HCT116 (cell line): ENCODE data around the gene PLXNB3. TPM values are rescaled to one million over a fixed set of nuclear protein-coding genes. Genes with fewer than 3 reads are reported as not detected.
"Not testable (repeated sequence)": the region's sequence is repeated elsewhere in the genome, so short reads cannot be mapped to it uniquely, and the experiment has no call there.

Source experiments
- ATAC-seq: fragments of 200-7000 bp; cut with Tn5 transposase; 2 replicates; pipeline ENCODE4 v1.9.1; 2020; ENCODE audit warnings: mild to moderate bottlenecking, moderate library complexity
- BruUV-seq: library from RNA; stranded (reverse); fragments of 400-500 nt; replicated peaks from 2 replicates; lab custom pipeline; 2021; lab: Mats Ljungman, UMichigan
- CTCF ChIA-PET: fragments of 300-600 bp; sonication (Branson Sonifier 250); formaldehyde crosslinking; loops from one replicate; lab custom pipeline; 2021; ENCODE audit warnings: antibody characterized with exemption; lab: Charles Lee
- POLR2A ChIA-PET: fragments of 300-600, 350-600 bp; sonication (Branson Sonifier 250); formaldehyde crosslinking; loops from one replicate; lab custom pipeline; 2021; ENCODE audit warnings: antibody characterized with exemption; lab: Charles Lee
- RAD21 ChIA-PET, 2 experiments: fragments of 300-600 bp; sonication (Branson Sonifier 250); formaldehyde crosslinking; loops; one replicate each; lab custom pipeline; 2023; ENCODE audit warnings: low total read pairs in 2 of 2; ENCODE audit not compliant: uncharacterized antibody in 2 of 2, unreplicated experiment in 2 of 2, low non-redundant PET in 1 of 2; lab: Charles Lee
- DNase-seq: peaks from one replicate; pipeline ENCODE4 v3.0.0-alpha.2; 2010; ENCODE audit warnings: low read depth, low spot score
- H2AFZ ChIP-seq: fragments of 200-600 bp; shearing (Covaris generic), sonication (generic); 2 replicates; pipeline ENCODE4 v1.6.1; 2017; ENCODE audit warnings: low read depth, mixed run types, mixed read lengths, antibody characterized with exemption, low read length; ENCODE audit not compliant: poor library complexity, severe bottlenecking
- H3K27ac ChIP-seq: 2 replicates; pipeline ENCODE4 v1.5.1; 2012; ENCODE audit warnings: low read depth, low read length
- H3K27me3 ChIP-seq: fragments of 200-600 bp; sonication (generic); 2 replicates; pipeline ENCODE4 v1.6.1; 2016; ENCODE audit warnings: mixed run types, low read length, mixed read lengths; ENCODE audit not compliant: insufficient read depth
- H3K36me3 ChIP-seq, 2 experiments: fragments of 200-500 bp in 1 of 2; fragments of 200-600 bp in 1 of 2; sonication (Bioruptor generic) in 1 of 2; sonication (generic) in 1 of 2; 2 replicates each; pipeline versions ENCODE4 v1.5.1 to v1.6.1; 2014 to 2016; ENCODE audit warnings: low read length in 2 of 2, inconsistent platforms in 1 of 2, mixed read lengths in 1 of 2, mixed run types in 1 of 2; ENCODE audit not compliant: insufficient read depth in 2 of 2, control insufficient read depth in 1 of 2
- H3K4me1 ChIP-seq, 2 experiments: fragments of 200-600 bp in 1 of 2; sonication (generic) in 1 of 2; 2 replicates each; pipeline versions ENCODE4 v1.5.1 to v1.6.1; 2012 to 2017; ENCODE audit warnings: low read length in 2 of 2, inconsistent platforms in 1 of 2, mild to moderate bottlenecking in 1 of 2, mixed read lengths in 1 of 2, mixed run types in 1 of 2, moderate library complexity in 1 of 2; ENCODE audit not compliant: insufficient read depth in 2 of 2, control insufficient read depth in 1 of 2
- H3K4me2 ChIP-seq: fragments of 200-600 bp; sonication (generic); 2 replicates; pipeline ENCODE4 v1.6.1; 2017; ENCODE audit warnings: mixed run types, low read length, mixed read lengths
- H3K4me3 ChIP-seq, 2 experiments: fragments of 200-600 bp in 1 of 2; sonication (generic) in 1 of 2; replicated peaks in 1 of 2; 2 replicates each; pipeline ENCODE4 v1.5.1; 2011 to 2016; ENCODE audit warnings: low read length in 2 of 2, control low read depth in 1 of 2, low read depth in 1 of 2, mild to moderate bottlenecking in 1 of 2, mixed read lengths in 1 of 2, mixed run types in 1 of 2
- H3K79me2 ChIP-seq: fragments of 200-600 bp; sonication (generic); 2 replicates; pipeline ENCODE4 v1.6.1; 2017; ENCODE audit warnings: mild to moderate bottlenecking, mixed run types, low read length, moderate library complexity, mixed read lengths; ENCODE audit not compliant: insufficient read depth
- H3K9ac ChIP-seq: fragments of 200-600 bp; sonication (generic); 2 replicates; pipeline ENCODE4 v1.6.1; 2016; ENCODE audit warnings: low read length, mixed read lengths
- H3K9me2 ChIP-seq: fragments of 200-600 bp; sonication (generic), shearing (Covaris generic); 2 replicates; pipeline ENCODE4 v1.6.1; 2017; ENCODE audit warnings: mixed run types, mild to moderate bottlenecking, moderate library complexity; ENCODE audit not compliant: insufficient read depth
- H3K9me3 ChIP-seq, 2 experiments: fragments of 200-500 bp in 1 of 2; fragments of 200-600 bp in 1 of 2; sonication (Bioruptor generic) in 1 of 2; sonication (generic) in 1 of 2; 2 replicates each; pipeline ENCODE4 v1.6.1; 2014 to 2017; ENCODE audit warnings: low read length in 2 of 2, mixed read lengths in 2 of 2, inconsistent platforms in 1 of 2, low read depth in 1 of 2, mild to moderate bottlenecking in 1 of 2, mixed run types in 1 of 2, moderate library complexity in 1 of 2; ENCODE audit not compliant: control insufficient read depth in 1 of 2, insufficient read depth in 1 of 2
- H4K20me1 ChIP-seq: fragments of 200-600 bp; sonication (generic), shearing (Covaris generic); 2 replicates; pipeline ENCODE4 v1.6.1; 2017; ENCODE audit warnings: mixed run types, mild to moderate bottlenecking, moderate library complexity; ENCODE audit not compliant: insufficient read depth
- ATF3 ChIP-seq: IDR thresholded peaks from 2 replicates; pipeline ENCODE4 v1.6.1; 2012
- CBX3 ChIP-seq: IDR thresholded peaks from 2 replicates; pipeline ENCODE4 v1.6.1; 2012; ENCODE audit warnings: low read depth
- EZH2 ChIP-seq: fragments of 200-600 bp; sonication (generic); IDR thresholded peaks from 2 replicates; pipeline ENCODE4 v1.6.1; 2017; ENCODE audit warnings: antibody characterized with exemption, mixed run types
- EZH2phosphoT487 ChIP-seq: fragments of 200-600 bp; IDR thresholded peaks from 2 replicates; pipeline ENCODE4 v1.6.1; 2018; ENCODE audit warnings: antibody characterized with exemption, borderline replicate concordance
- FOSL1 ChIP-seq: IDR thresholded peaks from 2 replicates; pipeline ENCODE4 v1.6.1; 2012; ENCODE audit warnings: low read depth
- JUND ChIP-seq: IDR thresholded peaks from 2 replicates; pipeline ENCODE4 v1.6.1; 2012
- MAX ChIP-seq: IDR thresholded peaks from 2 replicates; pipeline ENCODE4 v1.6.1; 2012
- POLR2A ChIP-seq: IDR thresholded peaks from 2 replicates; pipeline ENCODE4 v1.7.0; 2011; ENCODE audit warnings: borderline replicate concordance; ENCODE audit not compliant: insufficient read depth, insufficient read length; ENCODE audit errors: extremely low read depth
- POLR2AphosphoS5 ChIP-seq: IDR thresholded peaks from 2 replicates; pipeline ENCODE4 v1.6.1; 2011; ENCODE audit warnings: mild to moderate bottlenecking, low read depth, low read length, moderate library complexity
- REST ChIP-seq: IDR thresholded peaks from 2 replicates; pipeline ENCODE4 v1.6.1; 2012; ENCODE audit warnings: low read depth
- SIN3A ChIP-seq: IDR thresholded peaks from 2 replicates; pipeline ENCODE4 v1.6.1; 2012; ENCODE audit warnings: low read depth
- SRF ChIP-seq: IDR thresholded peaks from 2 replicates; pipeline ENCODE4 v1.6.1; 2012; ENCODE audit warnings: low read depth
- YY1 ChIP-seq: IDR thresholded peaks from 2 replicates; pipeline ENCODE4 v1.6.1; 2011; ENCODE audit warnings: low read length, low read depth, moderate library complexity, mild to moderate bottlenecking; ENCODE audit not compliant: insufficient replicate concordance; ENCODE audit errors: extremely low read depth
- ZFX ChIP-seq: fragments of 450-650 bp; IDR thresholded peaks from 2 replicates; pipeline ENCODE4 v1.6.1; 2017
- intact Hi-C: fragments of 100-400 bp; cut with micrococcal nuclease; formaldehyde crosslinking; loops from 2 replicates; pipeline ENCODE4 v1.10.0; 2022
- total RNA-seq: library from RNA; stranded (reverse); gene quantifications from one replicate; pipeline ENCODE4 v1.2.1, GENCODE V29; 2021; ENCODE audit not compliant: unreplicated experiment

The PLXNB3 gene
- total RNA-seq, 1 experiment from 2014 or later = 4.8 TPM

- no TSS peak for BruUV-seq
- no peak for TF ChIP-seq ATF3
- TF ChIP-seq SRF = no peak
- no peak for TF ChIP-seq POLR2AphosphoS5
- TF ChIP-seq REST = no peak
- TF ChIP-seq CBX3 = no peak
- TF ChIP-seq FOSL1 = no peak
- no peak for TF ChIP-seq MAX
- no peak for TF ChIP-seq EZH2
- TF ChIP-seq JUND = no peak
- no peak for TF ChIP-seq EZH2phosphoT487
- TF ChIP-seq POLR2A = no peak
- no peak for TF ChIP-seq ZFX
- no peak for TF ChIP-seq SIN3A
- TF ChIP-seq YY1 = no peak
- RAD21 ChIA-PET = no interaction called here
- no peaks in the 10 kb centered on the region for H3K36me3 ChIP-seq
- POLR2A ChIA-PET = no interaction called here
- CTCF ChIA-PET = no interaction called here
- H3K27ac ChIP-seq = no peak overlapping the region
- H3K4me3 ChIP-seq = no peak overlapping the region
- no peak overlapping the region for H3K9ac ChIP-seq
- no peaks in the 10 kb centered on the region for H4K20me1 ChIP-seq
- H3K27me3 ChIP-seq = no peaks in the 10 kb centered on the region
- H2AFZ ChIP-seq = no peak overlapping the region
- H3K79me2 ChIP-seq = no peaks in the 10 kb centered on the region
- H3K9me3 ChIP-seq = no peaks in the 10 kb centered on the region
- H3K9me2 ChIP-seq = no peaks in the 10 kb centered on the region
- no peak for DNase-seq
- H3K4me1 ChIP-seq = peaks cover 0 to 9% of the 10 kb centered on the region in 2 experiments; a peak in 2 of 4 replicates
- H3K4me2 ChIP-seq = no peak overlapping the region
- ATAC-seq = no peak
- intact Hi-C loops = no loop called here
These were observed 53.0 kb downstream of the PLXNB3 start for GRCh38 chrX:153816831-153817690.

- H3K9ac ChIP-seq, H3K4me1 ChIP-seq, DNase-seq, H2AFZ ChIP-seq, ATAC-seq, H3K4me2 ChIP-seq, POLR2A ChIA-PET, RAD21 ChIA-PET, H3K27ac ChIP-seq, H4K20me1 ChIP-seq, H3K9me3 ChIP-seq, BruUV-seq, intact Hi-C loops, H3K27me3 ChIP-seq, CTCF ChIA-PET, H3K9me2 ChIP-seq, H3K36me3 ChIP-seq, H3K79me2 ChIP-seq, H3K4me3 ChIP-seq: not testable (repeated sequence)
These were observed 54.0 kb downstream of the PLXNB3 start for GRCh38 chrX:153818064-153818463.
